ENCODE data around the gene REC114. TPM values are rescaled to one million over a fixed set of nuclear protein-coding genes. Genes with fewer than 3 reads are reported as not detected.

Gene REC114
- total RNA-seq, 1 experiment from 2014 or later = not detected

DNA sequence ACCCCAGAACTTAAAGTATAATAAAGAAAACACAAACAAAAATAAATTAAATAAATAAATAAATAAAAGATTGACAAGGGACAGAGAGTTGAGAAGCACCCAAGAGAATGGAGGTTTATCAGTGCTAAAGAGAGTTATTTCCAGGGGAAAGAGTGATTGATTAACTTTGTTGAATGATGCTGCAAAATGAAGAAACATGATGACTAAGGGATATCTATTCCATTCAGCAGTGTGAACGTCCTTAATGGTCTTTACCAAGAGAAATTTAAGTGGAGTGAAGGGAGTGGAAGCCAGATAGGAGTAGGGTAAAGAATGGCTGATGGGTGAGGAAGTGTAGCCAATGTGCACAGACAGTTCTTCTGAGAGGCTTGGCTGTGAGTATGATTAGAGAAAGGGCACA is 11.1 kb downstream of the REC114 start (continued):
- no peak for TF ChIP-seq ZNF281 (CRISPR knock-in tag; IDR thresholded peaks at IDR 0.05)
- TF ChIP-seq IRF1 (CRISPR knock-in tag; IDR thresholded peaks at IDR 0.05) = no peak
- no peak for TF ChIP-seq NFE2L1 (CRISPR knock-in tag; IDR thresholded peaks at IDR 0.05)
- TF ChIP-seq CBFB (CRISPR knock-in tag; IDR thresholded peaks at IDR 0.05; ENCODE audit: low read depth) = no peak
- no peak for TF ChIP-seq ERG (CRISPR knock-in tag; IDR thresholded peaks at IDR 0.05)
- no peak for TF ChIP-seq FOXP1 (CRISPR knock-in tag; IDR thresholded peaks at IDR 0.05; ENCODE audit: borderline replicate concordance)
- no peak for TF ChIP-seq PRDM15 (CRISPR knock-in tag; IDR thresholded peaks at IDR 0.05)
- TF ChIP-seq, protein P1, sequence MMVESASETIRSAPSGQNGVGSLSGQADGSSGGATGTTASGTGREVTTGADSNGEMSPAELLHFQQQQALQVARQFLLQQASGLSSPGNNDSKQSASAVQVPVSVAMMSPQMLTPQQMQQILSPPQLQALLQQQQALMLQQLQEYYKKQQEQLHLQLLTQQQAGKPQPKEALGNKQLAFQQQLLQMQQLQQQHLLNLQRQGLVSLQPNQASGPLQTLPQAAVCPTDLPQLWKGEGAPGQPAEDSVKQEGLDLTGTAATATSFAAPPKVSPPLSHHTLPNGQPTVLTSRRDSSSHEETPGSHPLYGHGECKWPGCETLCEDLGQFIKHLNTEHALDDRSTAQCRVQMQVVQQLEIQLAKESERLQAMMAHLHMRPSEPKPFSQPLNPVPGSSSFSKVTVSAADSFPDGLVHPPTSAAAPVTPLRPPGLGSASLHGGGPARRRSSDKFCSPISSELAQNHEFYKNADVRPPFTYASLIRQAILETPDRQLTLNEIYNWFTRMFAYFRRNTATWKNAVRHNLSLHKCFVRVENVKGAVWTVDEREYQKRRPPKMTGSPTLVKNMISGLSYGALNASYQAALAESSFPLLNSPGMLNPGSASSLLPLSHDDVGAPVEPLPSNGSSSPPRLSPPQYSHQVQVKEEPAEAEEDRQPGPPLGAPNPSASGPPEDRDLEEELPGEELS (CRISPR knock-in tag; IDR thresholded peaks at IDR 0.05) = no peak

DNA sequence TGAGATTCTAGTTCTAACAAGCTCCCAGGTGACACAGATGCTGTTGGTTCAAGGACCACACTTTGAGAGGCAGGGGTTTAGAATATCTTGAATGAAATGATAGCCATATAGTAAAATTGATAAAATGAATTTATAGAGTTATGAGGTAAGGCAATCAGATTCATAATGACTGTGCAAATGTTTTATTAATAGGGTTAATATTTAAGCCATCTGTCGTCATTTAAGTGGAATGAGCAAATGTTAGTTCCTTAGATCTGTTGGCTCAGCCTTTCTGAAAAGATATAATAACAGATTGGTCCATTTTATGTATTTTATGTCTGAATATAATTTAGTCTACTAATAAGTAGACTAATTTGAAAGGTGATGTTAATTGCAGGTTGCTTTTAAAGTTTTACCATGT is 12.9 kb downstream of the REC114 start:
- H3K4me3 Mint-ChIP-seq = no peak overlapping the region
- POLR2A ChIA-PET = no interaction called here
- no peak overlapping the region for H3K27ac Mint-ChIP-seq
- TF ChIP-seq, protein P2, sequence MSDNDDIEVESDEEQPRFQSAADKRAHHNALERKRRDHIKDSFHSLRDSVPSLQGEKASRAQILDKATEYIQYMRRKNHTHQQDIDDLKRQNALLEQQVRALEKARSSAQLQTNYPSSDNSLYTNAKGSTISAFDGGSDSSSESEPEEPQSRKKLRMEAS (CRISPR knock-in tag; IDR thresholded peaks at IDR 0.05) = no peak
- TF ChIP-seq FOXJ3 (CRISPR knock-in tag; IDR thresholded peaks at IDR 0.05; ENCODE audit: borderline replicate concordance) = no peak
- no peak for TF ChIP-seq ZNF532 (CRISPR knock-in tag; IDR thresholded peaks at IDR 0.05; ENCODE audit: borderline replicate concordance)
- no peak for TF ChIP-seq KAT7 (CRISPR knock-in tag; IDR thresholded peaks at IDR 0.05; ENCODE audit: borderline replicate concordance)
- no peak for TF ChIP-seq ZNF423 (CRISPR knock-in tag; IDR thresholded peaks at IDR 0.05)
- no peak for TF ChIP-seq ZNF416 (CRISPR knock-in tag; IDR thresholded peaks at IDR 0.05)
- TF ChIP-seq, protein P3, sequence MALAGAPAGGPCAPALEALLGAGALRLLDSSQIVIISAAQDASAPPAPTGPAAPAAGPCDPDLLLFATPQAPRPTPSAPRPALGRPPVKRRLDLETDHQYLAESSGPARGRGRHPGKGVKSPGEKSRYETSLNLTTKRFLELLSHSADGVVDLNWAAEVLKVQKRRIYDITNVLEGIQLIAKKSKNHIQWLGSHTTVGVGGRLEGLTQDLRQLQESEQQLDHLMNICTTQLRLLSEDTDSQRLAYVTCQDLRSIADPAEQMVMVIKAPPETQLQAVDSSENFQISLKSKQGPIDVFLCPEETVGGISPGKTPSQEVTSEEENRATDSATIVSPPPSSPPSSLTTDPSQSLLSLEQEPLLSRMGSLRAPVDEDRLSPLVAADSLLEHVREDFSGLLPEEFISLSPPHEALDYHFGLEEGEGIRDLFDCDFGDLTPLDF (CRISPR knock-in tag; IDR thresholded peaks at IDR 0.05) = no peak
- TF ChIP-seq NFE2L1 (CRISPR knock-in tag; IDR thresholded peaks at IDR 0.05) = no peak
- TF ChIP-seq HMGXB4 (CRISPR knock-in tag; IDR thresholded peaks at IDR 0.05) = no peak

More for the DNA sequence above, 12.9 kb downstream of the REC114 start:
- peaks cover 16% of the 10 kb centered on the region for H3K4me1 Mint-ChIP-seq
- CTCF ChIA-PET = interaction anchor here (1.1 kb wide), 1 partner anchor 12 kb away, joined by 3 read pairs; no protein-coding TSS in a partner anchor
- H3K9me3 Mint-ChIP-seq = peaks cover 9% of the 10 kb centered on the region; the same call in 1 of the 2 replicates
- ATAC-seq = no peak
- no peaks in the 10 kb centered on the region for H3K36me3 Mint-ChIP-seq
- H3K27me3 Mint-ChIP-seq (ENCODE audit: low read depth) = no peaks in the 10 kb centered on the region; the same call in 1 of the 2 replicates
- no peak for DNase-seq (ENCODE audit: low spot score)
